IPS-18c (cell line): ENCODE measurements around the gene PDS5A.
"Not testable (repeated sequence)": the region's sequence is repeated elsewhere in the genome, so short reads cannot be mapped to it uniquely, and the experiment has no call there.

ENCODE experiments used
- H3K4me3 ChIP-seq: 2 replicates; pipeline ENCODE4 v1.7.0; 2013; ENCODE audit warnings: low read depth, mild to moderate bottlenecking, low read length, moderate library complexity; ENCODE audit not compliant: insufficient read depth
- H3K9me3 ChIP-seq: one replicate; pipeline ENCODE4 v1.6.1; 2013; ENCODE audit warnings: mild to moderate bottlenecking, low read length, moderate library complexity; ENCODE audit not compliant: control insufficient read depth, insufficient read depth

PDS5A gene

GRCh38 chr4:39883646-39884045 is 94.1 kb downstream of the PDS5A start:
- Histone ChIP-seq H3K4me3 (no peak overlapping the region), H3K9me3 (no peaks in the 10 kb centered on the region)

GRCh38 chr4:39881789-39882188 is 95.9 kb downstream of the PDS5A start:
- H3K4me3 ChIP-seq = no peak overlapping the region
- H3K9me3 ChIP-seq = no peaks in the 10 kb centered on the region

- Histone ChIP-seq H3K4me3 (no peak overlapping the region), H3K9me3 (no peaks in the 10 kb centered on the region)
Measured at GRCh38 chr4:39877971-39878370, 99.7 kb downstream of the PDS5A start.

- no peak overlapping the region for H3K4me3 ChIP-seq
- H3K9me3 ChIP-seq = no peaks in the 10 kb centered on the region
Measured at GRCh38 chr4:39873823-39874222, 103.9 kb downstream of the PDS5A start.

- Histone ChIP-seq H3K9me3 (no peaks in the 10 kb centered on the region), H3K4me3 (no peak overlapping the region)
Measured at GRCh38 chr4:39865280-39865679, 112.4 kb downstream of the PDS5A start.

GRCh38 chr4:39864391-39864790 is 113.3 kb downstream of the PDS5A start:
- Histone ChIP-seq H3K9me3 (no peaks in the 10 kb centered on the region), H3K4me3 (no peak overlapping the region)

GRCh38 chr4:39860804-39861203 is 116.9 kb downstream of the PDS5A start:
- Histone ChIP-seq H3K4me3 (no peak overlapping the region), H3K9me3 (no peaks in the 10 kb centered on the region)

GRCh38 chr4:39855909-39856512 is 121.7 kb downstream of the PDS5A start:
- no peak overlapping the region for H3K4me3 ChIP-seq
- no peaks in the 10 kb centered on the region for H3K9me3 ChIP-seq

- no peaks in the 10 kb centered on the region for H3K9me3 ChIP-seq
- no peak overlapping the region for H3K4me3 ChIP-seq
Measured at GRCh38 chr4:39852636-39853035, 125.1 kb downstream of the PDS5A start.

GRCh38 chr4:39850727-39851126 is 127.0 kb downstream of the PDS5A start:
- H3K4me3 ChIP-seq = no peak overlapping the region
- H3K9me3 ChIP-seq = no peaks in the 10 kb centered on the region

GRCh38 chr4:39846705-39847104 is 131.0 kb downstream of the PDS5A start:
- no peak overlapping the region for H3K4me3 ChIP-seq
- no peaks in the 10 kb centered on the region for H3K9me3 ChIP-seq

GRCh38 chr4:39846120-39846519 is 131.6 kb downstream of the PDS5A start:
- H3K9me3 ChIP-seq = no peaks in the 10 kb centered on the region
- no peak overlapping the region for H3K4me3 ChIP-seq

- Histone ChIP-seq H3K4me3 (no peak overlapping the region), H3K9me3 (no peaks in the 10 kb centered on the region)
Measured at GRCh38 chr4:39841894-39842293, 135.8 kb downstream of the PDS5A start.

GRCh38 chr4:39840516-39840915 is 137.2 kb downstream of the PDS5A start:
- not testable (repeated sequence) for H3K9me3 ChIP-seq, H3K4me3 ChIP-seq

GRCh38 chr4:39840027-39840426 is 137.7 kb downstream of the PDS5A start:
- H3K9me3 ChIP-seq = no peaks in the 10 kb centered on the region
- H3K4me3 ChIP-seq = no peak overlapping the region

- H3K4me3 ChIP-seq, H3K9me3 ChIP-seq: not testable (repeated sequence)
Measured at GRCh38 chr4:39838431-39838830, 139.3 kb downstream of the PDS5A start.

GRCh38 chr4:39834269-39834668 is 143.4 kb downstream of the PDS5A start:
- Histone ChIP-seq H3K9me3 (no peaks in the 10 kb centered on the region), H3K4me3 (no peak overlapping the region)

GRCh38 chr4:39825741-39826231 is 151.9 kb downstream of the PDS5A start:
- H3K9me3 ChIP-seq = no peaks in the 10 kb centered on the region
- H3K4me3 ChIP-seq = no peak overlapping the region

GRCh38 chr4:39825090-39825489 is 152.6 kb downstream of the PDS5A start:
- H3K9me3 ChIP-seq = no peaks in the 10 kb centered on the region
- no peak overlapping the region for H3K4me3 ChIP-seq
